ENCODE data around the gene PRELID1.

DNA sequence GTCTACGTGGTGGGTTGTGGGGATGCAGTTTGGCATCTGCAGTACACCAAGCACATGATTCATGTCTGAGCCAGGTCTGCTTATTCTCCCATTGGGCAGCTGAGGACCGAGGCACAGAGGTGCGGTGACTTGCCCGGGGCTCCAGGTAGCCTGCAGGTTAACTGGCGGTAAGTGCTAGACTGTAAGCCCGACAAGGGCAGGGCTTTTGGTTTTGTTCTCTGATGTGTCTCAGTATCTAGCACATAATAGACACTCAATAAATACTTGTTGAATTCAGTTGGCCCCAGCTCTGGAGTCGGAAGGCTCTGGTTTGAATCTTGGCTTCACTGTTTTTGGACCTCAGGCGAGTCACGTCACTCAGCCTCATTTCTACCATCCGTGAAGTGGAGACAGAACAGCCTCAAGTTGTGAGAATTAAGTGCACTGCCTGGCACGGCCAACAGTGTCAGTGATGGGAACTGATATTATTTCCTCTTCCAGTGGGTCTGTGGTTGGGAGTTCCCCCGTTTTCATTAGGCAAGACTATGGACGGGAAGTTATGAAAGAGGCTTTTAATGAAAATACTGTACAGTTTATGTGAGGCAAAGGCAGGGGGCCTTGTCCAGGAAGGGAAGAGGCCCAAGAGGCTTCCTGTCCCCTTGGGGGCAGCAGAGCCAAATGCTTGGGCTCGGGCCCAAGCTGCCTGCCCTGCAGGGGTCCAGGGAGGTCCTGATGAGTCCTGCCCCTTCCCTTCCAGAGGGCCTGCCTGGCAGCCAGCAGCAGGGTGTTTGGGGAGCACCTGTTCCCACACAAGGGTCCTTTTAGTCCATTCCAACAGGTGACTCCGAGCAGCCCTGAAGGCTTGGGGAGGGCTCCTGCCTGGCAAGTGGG is 3.3 kb downstream of the PRELID1 start:
- no peak for TF ChIP-seq EZH2phosphoT487 (IDR thresholded peaks at IDR 0.05; ENCODE audit: low read length)
- TF ChIP-seq, protein P1, sequence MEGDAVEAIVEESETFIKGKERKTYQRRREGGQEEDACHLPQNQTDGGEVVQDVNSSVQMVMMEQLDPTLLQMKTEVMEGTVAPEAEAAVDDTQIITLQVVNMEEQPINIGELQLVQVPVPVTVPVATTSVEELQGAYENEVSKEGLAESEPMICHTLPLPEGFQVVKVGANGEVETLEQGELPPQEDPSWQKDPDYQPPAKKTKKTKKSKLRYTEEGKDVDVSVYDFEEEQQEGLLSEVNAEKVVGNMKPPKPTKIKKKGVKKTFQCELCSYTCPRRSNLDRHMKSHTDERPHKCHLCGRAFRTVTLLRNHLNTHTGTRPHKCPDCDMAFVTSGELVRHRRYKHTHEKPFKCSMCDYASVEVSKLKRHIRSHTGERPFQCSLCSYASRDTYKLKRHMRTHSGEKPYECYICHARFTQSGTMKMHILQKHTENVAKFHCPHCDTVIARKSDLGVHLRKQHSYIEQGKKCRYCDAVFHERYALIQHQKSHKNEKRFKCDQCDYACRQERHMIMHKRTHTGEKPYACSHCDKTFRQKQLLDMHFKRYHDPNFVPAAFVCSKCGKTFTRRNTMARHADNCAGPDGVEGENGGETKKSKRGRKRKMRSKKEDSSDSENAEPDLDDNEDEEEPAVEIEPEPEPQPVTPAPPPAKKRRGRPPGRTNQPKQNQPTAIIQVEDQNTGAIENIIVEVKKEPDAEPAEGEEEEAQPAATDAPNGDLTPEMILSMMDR (IDR thresholded peaks at IDR 0.05; ENCODE audit: low read length) = no peak

Measured in MM.1S (cell line).